ENCODE results near the gene TRIM10. TPM values are rescaled to one million over a fixed set of nuclear protein-coding genes. Genes with fewer than 3 reads are reported as not detected.

The TRIM10 gene
- total and polyA plus RNA-seq, 3 experiments from 2014 or later, result not detected

Other genes starting within 250 kb of the TRIM10 start
- 1,000 to 10,000 TPM; 1,371 to 1,390 TPM for gene HLA-A, start 218.7 kb downstream of the TRIM10 start, total RNA-seq
- gene HLA-A, start 218.7 kb downstream of the TRIM10 start, polyA plus RNA-seq, result 3,526 TPM
- gene POLR1H, start 99.9 kb downstream of the TRIM10 start, total RNA-seq, result 10 to 100 TPM; 55.0 to 58.1 TPM
- gene POLR1H, start 99.9 kb downstream of the TRIM10 start, polyA plus RNA-seq, result 123 TPM
- 10 to 100 TPM; 67.1 to 70.9 TPM for gene PPP1R11, start 94.0 kb downstream of the TRIM10 start, total RNA-seq
- 122 TPM for gene PPP1R11, start 94.0 kb downstream of the TRIM10 start, polyA plus RNA-seq
- not detected for gene RNF39, start 85.4 kb downstream of the TRIM10 start, total RNA-seq
- gene RNF39, start 85.4 kb downstream of the TRIM10 start, polyA plus RNA-seq, result 0.17 TPM
- not detected for gene TRIM31, start 48.1 kb downstream of the TRIM10 start, total RNA-seq
- not detected for gene TRIM31, start 48.1 kb downstream of the TRIM10 start, polyA plus RNA-seq
- gene TRIM40, start 25.1 kb downstream of the TRIM10 start, total RNA-seq, result not detected
- gene TRIM40, start 25.1 kb downstream of the TRIM10 start, polyA plus RNA-seq, result not detected
- not detected for gene TRIM15, start 2.3 kb upstream of the TRIM10 start, total RNA-seq
- gene TRIM15, start 2.3 kb upstream of the TRIM10 start, polyA plus RNA-seq, result not detected
- 100 to 1,000 TPM in 1 of 2 experiments, 10 to 100 TPM in 1; 94.6 to 102 TPM for gene TRIM26, start 52.2 kb upstream of the TRIM10 start, total RNA-seq
- gene TRIM26, start 52.2 kb upstream of the TRIM10 start, polyA plus RNA-seq, result 52.9 TPM
- 10 to 100 TPM; 19.9 to 21.9 TPM for gene TRIM39, start 165.7 kb upstream of the TRIM10 start, total RNA-seq
- 12.0 TPM for gene TRIM39, start 165.7 kb upstream of the TRIM10 start, polyA plus RNA-seq
- 10 to 100 TPM; 41.3 to 41.5 TPM for gene RPP21, start 183.9 kb upstream of the TRIM10 start, total RNA-seq
- gene RPP21, start 183.9 kb upstream of the TRIM10 start, polyA plus RNA-seq, result 71.0 TPM